HEK293T (cell line): ENCODE results near the gene ZFP42.

Source experiments
- ELF4 ChIP-seq: fragments of 450-650 bp; IDR thresholded peaks from 2 replicates; pipeline ENCODE4 v1.6.1; 2017; ENCODE audit warnings: antibody characterized with exemption
- FOXM1 ChIP-seq: fragments of 450-650 bp; IDR thresholded peaks from 2 replicates; pipeline ENCODE4 v1.6.1; 2017; ENCODE audit warnings: mild to moderate bottlenecking, borderline replicate concordance
- PKNOX1 ChIP-seq: fragments of 450-650 bp; IDR thresholded peaks from 2 replicates; pipeline ENCODE4 v1.6.1; 2016
- SP1 ChIP-seq: fragments of 450-650 bp; IDR thresholded peaks from 2 replicates; pipeline ENCODE4 v1.6.1; 2017
- TARDBP ChIP-seq: fragments of 450-650 bp; IDR thresholded peaks from 2 replicates; pipeline ENCODE4 v1.6.1; 2016

- TF ChIP-seq SP1 (no peak), TARDBP (no peak), ELF4 (no peak), FOXM1 (no peak), PKNOX1 (no peak)
Measured at GRCh38 chr4:188032170-188032569, 36.6 kb downstream of the ZFP42 start.
